ENCODE results near the gene AP3S1. TPM values are rescaled to one million over a fixed set of nuclear protein-coding genes. Genes with fewer than 3 reads are reported as not detected.

The AP3S1 gene
- total RNA-seq, 4 donors from 2014 or later: 69.5 to 175 (median 109) TPM

- no peak for TF ChIP-seq CTCF (IDR thresholded peaks at IDR 0.05; ENCODE audit: low read depth)
These were observed 11.8 kb upstream of the AP3S1 start for GRCh38 chr5:115829913-115830312.

GRCh38 chr5:115831163-115831768, 10.5 kb upstream of the AP3S1 start:
- TF ChIP-seq CTCF (IDR thresholded peaks at IDR 0.05; ENCODE audit: low read depth): no peak

GRCh38 chr5:115835481-115835880, 6.3 kb upstream of the AP3S1 start:
- TF ChIP-seq CTCF (IDR thresholded peaks at IDR 0.05; ENCODE audit: low read depth): no peak

GRCh38 chr5:115838885-115839518, 2.7 kb upstream of the AP3S1 start:
- TF ChIP-seq CTCF (IDR thresholded peaks at IDR 0.05; ENCODE audit: low read depth): no peak

- no peak for TF ChIP-seq CTCF (IDR thresholded peaks at IDR 0.05; ENCODE audit: low read depth)
These were observed 862 bp upstream of the AP3S1 start for GRCh38 chr5:115840873-115841272.

- no peak for TF ChIP-seq CTCF (IDR thresholded peaks at IDR 0.05; ENCODE audit: low read depth)
These were observed 577 bp downstream of the AP3S1 start for GRCh38 chr5:115842089-115842935.

- TF ChIP-seq CTCF (IDR thresholded peaks at IDR 0.05; ENCODE audit: low read depth): no peak
These were observed 1.2 kb downstream of the AP3S1 start for GRCh38 chr5:115842952-115843351.

Measured in subcutaneous adipose tissue (tissue), 4 donors.